Daoy (cell line): ENCODE measurements around the gene ZNF575. TPM values are rescaled to one million over a fixed set of nuclear protein-coding genes. Genes with fewer than 3 reads are reported as not detected.
A peak's percentile ranks its signal among the peaks of the same experiment; 100 is the strongest.

Experiments used
- DNase-seq: peaks from one replicate; pipeline ENCODE4 v3.0.0-alpha.2; 2015; ENCODE audit warnings: low read depth
- total RNA-seq: library from RNA; depleted of rRNA; stranded (reverse); fragments of >200 nt; shearing (Covaris generic); gene quantifications from 2 replicates; pipeline ENCODE4 v1.2.3, GENCODE V29; 2014; rRNA removed

Gene ZNF575
- total RNA-seq, 1 experiment from 2014 or later: not detected

DNA sequence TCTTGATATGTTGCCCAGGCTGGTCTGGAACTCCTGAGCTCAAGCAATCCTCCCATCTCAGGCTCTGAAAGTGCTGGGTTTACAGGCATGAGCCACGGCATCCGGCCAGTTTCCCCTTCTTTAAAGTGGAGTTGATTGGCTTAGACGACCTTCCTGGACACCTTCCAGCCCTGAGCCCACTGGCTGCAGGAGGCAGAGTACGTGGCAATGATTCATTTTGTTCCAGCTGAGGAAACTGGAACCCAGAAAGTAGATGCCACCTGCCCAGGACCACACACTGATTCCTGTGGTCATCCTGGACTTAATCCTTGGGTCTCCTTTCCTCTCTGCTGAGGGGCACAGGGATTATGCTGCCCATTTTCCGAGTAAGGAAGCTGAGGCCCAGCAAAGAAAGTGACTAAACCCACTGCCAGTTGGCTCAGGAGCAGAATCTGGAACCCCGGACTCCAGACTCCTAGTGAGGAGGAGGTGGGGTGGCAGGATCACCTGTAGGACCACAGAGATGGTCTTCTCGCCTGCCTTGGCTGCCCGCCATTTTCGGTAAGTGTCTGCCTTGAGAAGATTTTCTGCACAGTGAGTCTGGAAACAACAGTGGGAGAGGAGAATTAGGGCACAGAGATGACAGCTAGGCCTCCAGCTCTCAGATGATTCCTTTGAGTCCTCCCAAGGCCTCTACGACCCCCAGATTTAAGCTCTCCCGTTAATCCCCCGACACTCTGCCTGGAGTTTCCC is 41.6 kb downstream of the ZNF575 start:
- peak; percentile 86 for DNase-seq

DNA sequence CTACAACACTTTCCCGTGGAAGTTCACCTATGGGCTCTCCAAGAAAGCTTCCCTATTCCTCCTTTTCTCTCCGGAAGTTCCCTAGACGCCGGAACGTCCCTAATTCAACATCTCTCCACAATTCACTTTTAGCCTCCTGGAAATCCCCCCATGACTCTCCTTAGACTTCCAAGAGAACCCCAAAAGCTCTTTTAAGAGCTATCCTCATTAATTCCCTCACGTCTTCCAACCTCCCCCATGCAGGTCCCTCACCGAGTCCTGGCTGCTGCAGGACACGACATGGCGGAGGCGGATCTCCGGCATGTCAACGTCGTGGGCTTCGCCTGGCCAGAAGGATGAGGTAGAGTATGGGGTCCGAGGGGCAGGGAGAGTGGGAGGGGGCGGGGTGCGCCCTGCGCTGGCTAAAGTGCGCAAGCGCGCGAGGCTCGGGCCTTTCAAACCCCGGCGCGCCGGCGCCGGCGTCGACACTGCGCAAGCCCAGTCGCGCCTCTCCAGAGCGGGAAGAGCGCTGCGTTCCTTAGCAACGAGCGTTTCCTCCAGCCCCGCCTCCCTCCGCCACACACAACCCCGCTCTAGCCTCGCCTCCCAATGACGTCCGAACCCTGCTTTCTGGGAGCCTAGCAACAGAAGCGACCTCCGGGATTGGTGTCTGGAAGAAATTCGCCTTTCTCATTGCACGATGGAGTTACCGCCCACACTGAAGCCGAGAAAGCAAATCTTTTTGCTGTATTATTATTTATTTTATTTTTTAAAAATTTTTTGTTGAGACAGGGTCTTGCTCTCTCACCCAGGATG is 42.4 kb downstream of the ZNF575 start, which contains the start of the genes PINLYP and XRCC1:
Gene PINLYP, plus strand, starts transcription at position 646 of the 795 bp plus-strand sequence. CDS start 1,391 bp downstream, outside the sequence.
Gene XRCC1, minus strand, starts transcription at position 372 of the 795 bp plus-strand sequence. Its CDS starts 69 bp downstream, at position 303.
- peak; percentile 100 for DNase-seq

DNA sequence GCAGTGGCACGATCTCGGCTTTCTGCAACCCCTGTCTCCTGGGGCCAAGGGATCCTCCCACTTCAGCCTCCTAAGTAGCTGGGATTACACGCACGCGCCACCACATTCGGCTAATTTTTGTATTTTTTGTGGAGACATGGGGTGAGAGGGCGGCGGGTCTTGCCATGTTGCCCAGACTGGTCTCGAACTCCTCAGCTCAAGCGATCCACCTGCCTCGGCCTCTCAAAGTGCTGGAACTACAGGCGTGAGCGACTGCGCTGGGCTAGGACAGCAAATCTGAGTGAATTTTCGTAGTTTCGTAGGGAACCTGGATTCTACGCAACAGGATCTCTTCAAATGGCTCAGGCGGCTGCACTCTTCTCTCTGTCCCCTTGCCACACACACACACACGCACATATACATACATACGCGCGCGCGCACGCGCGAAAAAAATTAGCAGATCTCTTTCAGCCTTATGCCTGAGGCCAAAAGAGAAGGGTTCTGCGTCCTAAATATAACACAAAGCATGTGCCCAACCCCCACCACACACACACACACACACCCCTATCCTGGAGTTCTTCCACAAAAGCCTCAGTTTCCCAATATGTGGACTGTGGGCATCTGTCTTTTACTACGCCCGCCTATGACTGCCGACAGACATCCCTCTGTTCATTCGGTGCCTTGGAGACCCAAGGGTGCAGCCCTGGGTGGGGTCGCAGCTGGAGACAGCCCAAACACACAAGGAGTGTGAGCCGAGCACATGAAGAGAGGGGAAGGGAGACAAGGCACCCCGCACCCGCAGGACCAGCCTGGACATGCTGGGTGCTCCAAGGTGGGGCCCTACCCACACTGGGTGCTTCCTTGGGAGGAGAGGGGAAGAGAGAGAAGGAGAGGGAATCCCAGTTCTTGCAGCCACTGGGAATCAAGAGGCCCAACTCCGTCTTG is 43.2 kb downstream of the ZNF575 start:
- no peak for DNase-seq

DNA sequence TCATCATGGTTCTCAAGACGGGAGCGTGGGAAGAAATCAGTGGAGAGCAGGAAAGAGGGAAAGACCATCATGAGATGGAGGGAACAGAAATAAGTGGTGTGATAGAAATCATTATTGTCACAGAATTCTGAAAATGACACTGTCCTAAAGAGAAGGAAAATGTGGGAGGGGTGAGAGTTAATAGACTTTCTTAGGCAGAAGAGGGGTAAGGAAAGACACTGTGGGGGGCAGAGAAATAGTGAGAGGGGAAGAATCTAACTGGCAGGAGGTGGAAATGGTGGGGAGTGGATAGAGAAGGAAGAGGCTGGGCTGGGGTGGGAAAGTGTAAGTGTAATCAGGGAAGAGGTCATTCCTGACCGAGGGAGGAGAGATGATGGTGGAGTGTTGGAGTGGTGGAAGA is 45.8 kb downstream of the ZNF575 start:
- no peak for DNase-seq

DNA sequence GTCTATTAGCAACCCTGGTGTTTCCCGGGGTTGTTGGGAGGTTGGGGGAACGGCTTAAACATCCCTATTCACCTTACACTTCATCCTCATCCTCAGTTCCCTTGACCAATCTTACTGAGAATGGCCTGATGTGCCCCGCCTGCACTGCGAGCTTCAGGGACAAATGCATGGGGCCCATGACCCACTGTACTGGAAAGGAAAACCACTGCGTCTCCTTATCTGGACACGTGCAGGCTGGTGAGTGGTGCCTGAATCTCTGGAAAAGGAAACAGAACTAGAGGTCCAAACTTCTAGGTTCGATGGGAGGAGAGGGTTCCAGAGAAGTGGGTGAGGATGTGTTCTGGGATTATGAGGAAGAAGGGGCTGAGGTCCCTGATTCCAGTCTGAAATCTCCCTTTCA is 48.5 kb downstream of the ZNF575 start:
- DNase-seq: no peak

DNA sequence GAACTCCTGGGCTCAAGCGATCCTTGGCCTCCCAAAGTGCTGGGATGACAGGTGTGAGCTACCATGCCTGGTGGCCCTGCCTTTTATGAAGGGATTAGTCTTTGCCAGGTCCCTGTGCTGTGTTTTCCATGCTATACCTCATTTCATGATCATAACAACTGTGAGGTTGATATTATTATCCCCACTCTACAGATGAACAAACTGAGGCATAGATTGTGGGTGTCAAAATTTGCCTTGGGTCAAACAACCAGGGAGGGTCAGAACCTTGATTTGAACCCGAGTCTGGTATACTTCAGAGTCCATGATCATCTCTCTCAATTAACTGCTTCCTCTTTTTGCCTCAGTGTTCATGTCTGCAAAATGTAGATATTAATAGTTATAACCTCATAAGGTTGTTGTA is 49.5 kb downstream of the ZNF575 start:
- no peak for DNase-seq

DNA sequence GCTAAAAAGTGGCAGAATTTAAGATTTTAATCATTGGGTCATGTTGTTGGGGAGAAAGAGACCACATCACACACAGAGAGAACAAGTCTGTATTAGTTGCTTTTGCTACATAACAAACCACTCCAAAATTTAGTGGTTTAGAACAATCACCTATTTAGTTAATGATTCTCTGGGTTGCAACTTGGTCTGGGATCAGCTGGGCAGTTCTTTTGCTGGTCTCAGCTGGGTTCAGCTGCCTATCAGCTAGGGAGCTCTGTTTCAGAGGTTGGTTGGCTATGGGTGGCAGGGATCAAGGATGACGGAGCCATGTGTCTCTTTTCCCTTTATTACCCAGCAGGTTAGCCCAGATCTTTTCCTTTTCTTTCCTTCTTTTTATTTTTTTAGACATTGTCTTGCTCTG is 51.5 kb downstream of the ZNF575 start:
- no peak for DNase-seq

Other genes starting within 250 kb of the ZNF575 start
- gene CD177, start 179.5 kb upstream of the ZNF575 start, total RNA-seq: not detected in 2 replicates
- gene TEX101, start 118.3 kb upstream of the ZNF575 start, total RNA-seq: not detected in 2 replicates
- 0.74 TPM in 1 of 2 replicates, not detected in the other for gene LYPD3, start 67.6 kb upstream of the ZNF575 start, total RNA-seq
- gene PHLDB3, start 28.4 kb upstream of the ZNF575 start, total RNA-seq: 7.8 and 17.6 TPM in 2 replicates
- gene ETHE1, start 6.0 kb upstream of the ZNF575 start, total RNA-seq: 17.9 and 29.7 TPM in 2 replicates
- 40.1 and 42.7 TPM in 2 replicates for gene XRCC1, start 42.3 kb downstream of the ZNF575 start, total RNA-seq
- 0.11 and 0.12 TPM in 2 replicates for gene PINLYP, start 42.6 kb downstream of the ZNF575 start, total RNA-seq
- 15.8 and 20.4 TPM in 2 replicates for gene IRGQ, start 62.9 kb downstream of the ZNF575 start, total RNA-seq
- gene ZNF576, start 63.4 kb downstream of the ZNF575 start, total RNA-seq: 13.8 and 16.0 TPM in 2 replicates
- gene SRRM5, start 78.9 kb downstream of the ZNF575 start, total RNA-seq: not detected in 2 replicates
- gene ZNF428, start 86.4 kb downstream of the ZNF575 start, total RNA-seq: 40.5 and 41.9 TPM in 2 replicates
- gene CADM4, start 106.7 kb downstream of the ZNF575 start, total RNA-seq: 4.8 and 9.9 TPM in 2 replicates
- 159 and 206 TPM in 2 replicates for gene PLAUR, start 137.0 kb downstream of the ZNF575 start, total RNA-seq
- not detected in 2 replicates for gene IRGC, start 182.9 kb downstream of the ZNF575 start, total RNA-seq
- 14.1 and 20.3 TPM in 2 replicates for gene SMG9, start 221.8 kb downstream of the ZNF575 start, total RNA-seq
- 6.0 and 9.8 TPM in 2 replicates for gene KCNN4, start 247.8 kb downstream of the ZNF575 start, total RNA-seq